DMS53 treated with DMSO at 0.1 percent for 48 hours (cell line): ENCODE measurements around the gene FGFR3.

ENCODE experiments used
- DNase-seq: peaks from one replicate; lab custom pipeline; 2025; ENCODE audit not compliant: unreplicated experiment; lab: John Stamatoyannopoulos, UW

Gene FGFR3

DNA sequence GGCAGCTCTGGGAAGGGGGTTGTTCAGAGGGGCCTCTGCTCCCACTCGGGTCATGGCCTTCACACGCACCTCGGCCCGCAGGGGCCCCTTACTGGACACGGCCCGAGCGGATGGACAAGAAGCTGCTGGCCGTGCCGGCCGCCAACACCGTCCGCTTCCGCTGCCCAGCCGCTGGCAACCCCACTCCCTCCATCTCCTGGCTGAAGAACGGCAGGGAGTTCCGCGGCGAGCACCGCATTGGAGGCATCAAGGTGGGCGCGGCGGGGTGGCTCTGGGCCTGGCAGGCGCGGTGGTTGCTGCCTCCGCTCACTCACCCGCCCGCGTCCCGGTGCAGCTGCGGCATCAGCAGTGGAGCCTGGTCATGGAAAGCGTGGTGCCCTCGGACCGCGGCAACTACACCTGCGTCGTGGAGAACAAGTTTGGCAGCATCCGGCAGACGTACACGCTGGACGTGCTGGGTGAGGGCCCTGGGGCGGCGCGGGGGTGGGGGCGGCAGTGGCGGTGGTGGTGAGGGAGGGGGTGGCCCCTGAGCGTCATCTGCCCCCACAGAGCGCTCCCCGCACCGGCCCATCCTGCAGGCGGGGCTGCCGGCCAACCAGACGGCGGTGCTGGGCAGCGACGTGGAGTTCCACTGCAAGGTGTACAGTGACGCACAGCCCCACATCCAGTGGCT lies 8.3 kb downstream of the FGFR3 start:
- DNase-seq = no peak

DNA sequence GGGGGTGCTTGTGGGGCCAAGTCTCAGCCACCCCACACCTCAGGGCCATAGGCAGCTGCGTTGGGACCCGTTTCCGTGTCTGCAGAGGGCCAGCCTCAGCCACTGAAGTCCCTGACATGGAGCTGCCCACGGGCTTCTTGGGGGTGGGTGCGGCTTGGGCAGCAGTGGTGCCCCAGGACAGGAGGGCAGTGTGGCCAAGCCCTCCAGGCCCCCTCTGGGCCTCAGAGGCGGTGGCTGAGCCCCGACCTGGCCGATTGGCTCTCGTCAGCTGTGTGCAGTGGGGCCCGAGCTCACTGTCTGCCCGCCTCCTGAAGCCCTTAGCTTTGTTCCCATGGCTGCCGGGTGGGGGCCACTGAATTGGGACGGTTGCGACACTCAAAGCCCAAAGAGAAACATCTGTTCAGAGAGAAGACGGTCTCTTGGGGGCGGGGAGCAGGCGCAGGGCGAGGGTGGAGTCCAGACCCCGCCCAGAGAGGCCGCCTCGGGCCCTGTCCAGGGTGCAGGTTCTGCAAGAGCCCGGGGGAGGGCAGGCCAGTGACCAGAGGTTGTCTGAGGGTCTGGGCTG lies 9.1 kb downstream of the FGFR3 start:
- DNase-seq = no peak

DNA sequence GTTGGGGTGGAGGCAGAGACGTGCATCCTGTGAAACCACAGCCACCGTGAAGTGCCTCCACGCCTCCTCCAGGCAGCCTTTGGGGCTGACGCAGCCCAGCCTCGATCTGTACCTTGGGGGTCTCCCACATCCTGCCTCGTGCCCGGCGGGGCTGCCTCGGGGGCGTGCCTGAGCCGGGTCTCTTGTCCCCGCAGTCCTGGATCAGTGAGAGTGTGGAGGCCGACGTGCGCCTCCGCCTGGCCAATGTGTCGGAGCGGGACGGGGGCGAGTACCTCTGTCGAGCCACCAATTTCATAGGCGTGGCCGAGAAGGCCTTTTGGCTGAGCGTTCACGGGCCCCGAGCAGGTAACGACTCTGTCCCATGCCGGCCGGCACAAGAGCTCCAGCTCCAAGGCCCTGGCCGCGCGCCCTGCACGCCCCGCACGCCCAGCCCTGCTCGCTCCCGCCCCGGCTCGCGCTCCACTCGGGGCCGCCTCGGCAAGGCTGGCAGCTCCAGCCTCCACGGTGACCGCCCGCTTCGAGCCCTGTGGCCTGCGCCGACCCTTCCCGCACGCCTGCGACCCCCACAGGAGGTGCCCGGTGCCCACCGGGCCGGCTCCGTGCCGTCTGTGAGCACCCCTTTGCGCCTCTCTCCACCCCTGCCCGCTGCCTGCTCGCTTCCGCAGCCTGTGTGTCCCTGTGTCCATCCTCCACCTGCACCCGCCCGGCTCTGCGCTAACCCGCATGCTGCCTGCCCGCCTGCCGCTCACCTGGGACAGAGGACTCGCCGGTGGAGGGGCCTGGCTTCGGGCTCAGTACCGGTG lies 9.8 kb downstream of the FGFR3 start:
- DNase-seq = no peak

- DNase-seq = no peak
Measured at GRCh38 chr4:1803523-1804423, 10.7 kb downstream of the FGFR3 start.

- DNase-seq = no peak
Measured at GRCh38 chr4:1804638-1805492, 11.8 kb downstream of the FGFR3 start.

DNA sequence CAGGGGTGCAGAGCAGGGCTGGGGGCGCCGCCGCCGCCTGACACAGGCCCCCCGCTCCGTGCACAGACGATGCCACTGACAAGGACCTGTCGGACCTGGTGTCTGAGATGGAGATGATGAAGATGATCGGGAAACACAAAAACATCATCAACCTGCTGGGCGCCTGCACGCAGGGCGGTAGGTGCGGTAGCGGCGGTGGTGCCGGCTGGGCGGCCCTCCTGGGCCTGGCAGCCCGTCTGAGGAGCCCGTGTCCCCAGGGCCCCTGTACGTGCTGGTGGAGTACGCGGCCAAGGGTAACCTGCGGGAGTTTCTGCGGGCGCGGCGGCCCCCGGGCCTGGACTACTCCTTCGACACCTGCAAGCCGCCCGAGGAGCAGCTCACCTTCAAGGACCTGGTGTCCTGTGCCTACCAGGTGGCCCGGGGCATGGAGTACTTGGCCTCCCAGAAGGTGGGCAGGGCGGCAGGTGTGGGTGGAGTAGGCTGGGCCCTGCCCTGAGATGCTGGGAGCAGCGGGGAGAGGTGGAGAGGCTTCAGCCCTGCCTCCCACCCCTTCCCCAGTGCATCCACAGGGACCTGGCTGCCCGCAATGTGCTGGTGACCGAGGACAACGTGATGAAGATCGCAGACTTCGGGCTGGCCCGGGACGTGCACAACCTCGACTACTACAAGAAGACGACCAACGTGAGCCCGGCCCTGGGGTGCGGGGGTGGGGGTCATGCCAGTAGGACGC lies 12.6 kb downstream of the FGFR3 start:
- DNase-seq = no peak

DNA sequence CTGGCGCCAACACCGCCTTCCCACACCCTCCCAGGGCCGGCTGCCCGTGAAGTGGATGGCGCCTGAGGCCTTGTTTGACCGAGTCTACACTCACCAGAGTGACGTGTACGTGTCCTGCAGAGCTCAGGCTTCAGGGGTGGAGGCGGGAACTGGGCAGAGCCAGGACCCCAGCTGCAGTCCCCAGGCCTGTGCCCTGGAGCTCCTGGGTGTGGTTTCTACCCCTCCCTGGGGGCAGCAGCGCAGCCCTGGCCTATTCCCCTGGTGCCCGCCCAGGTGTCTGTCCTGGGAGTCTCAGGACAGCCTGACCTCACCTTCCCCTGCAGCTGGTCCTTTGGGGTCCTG lies 13.1 kb downstream of the FGFR3 start:
- no peak for DNase-seq

DNA sequence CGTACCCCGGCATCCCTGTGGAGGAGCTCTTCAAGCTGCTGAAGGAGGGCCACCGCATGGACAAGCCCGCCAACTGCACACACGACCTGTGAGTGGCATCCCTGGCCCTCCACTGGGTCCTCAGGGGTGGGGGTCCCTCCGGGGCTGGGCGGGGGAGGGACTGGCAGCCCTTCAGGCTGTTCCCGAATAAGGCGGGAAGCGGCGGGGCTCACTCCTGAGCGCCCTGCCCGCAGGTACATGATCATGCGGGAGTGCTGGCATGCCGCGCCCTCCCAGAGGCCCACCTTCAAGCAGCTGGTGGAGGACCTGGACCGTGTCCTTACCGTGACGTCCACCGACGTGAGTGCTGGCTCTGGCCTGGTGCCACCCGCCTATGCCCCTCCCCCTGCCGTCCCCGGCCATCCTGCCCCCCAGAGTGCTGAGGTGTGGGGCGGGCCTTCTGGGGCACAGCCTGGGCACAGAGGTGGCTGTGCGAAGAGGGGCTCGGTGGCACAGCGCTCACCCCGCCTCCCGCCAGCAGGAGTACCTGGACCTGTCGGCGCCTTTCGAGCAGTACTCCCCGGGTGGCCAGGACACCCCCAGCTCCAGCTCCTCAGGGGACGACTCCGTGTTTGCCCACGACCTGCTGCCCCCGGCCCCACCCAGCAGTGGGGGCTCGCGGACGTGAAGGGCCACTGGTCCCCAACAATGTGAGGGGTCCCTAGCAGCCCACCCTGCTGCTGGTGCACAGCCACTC lies 13.7 kb downstream of the FGFR3 start:
- no peak for DNase-seq

GRCh38 chr4:1807332-1807777 lies 14.3 kb downstream of the FGFR3 start:
- DNase-seq = no peak

GRCh38 chr4:1808396-1808795 lies 15.3 kb downstream of the FGFR3 start:
- DNase-seq = no peak

- DNase-seq = no peak
Measured at GRCh38 chr4:1808851-1809753, 16.0 kb downstream of the FGFR3 start.

DNA sequence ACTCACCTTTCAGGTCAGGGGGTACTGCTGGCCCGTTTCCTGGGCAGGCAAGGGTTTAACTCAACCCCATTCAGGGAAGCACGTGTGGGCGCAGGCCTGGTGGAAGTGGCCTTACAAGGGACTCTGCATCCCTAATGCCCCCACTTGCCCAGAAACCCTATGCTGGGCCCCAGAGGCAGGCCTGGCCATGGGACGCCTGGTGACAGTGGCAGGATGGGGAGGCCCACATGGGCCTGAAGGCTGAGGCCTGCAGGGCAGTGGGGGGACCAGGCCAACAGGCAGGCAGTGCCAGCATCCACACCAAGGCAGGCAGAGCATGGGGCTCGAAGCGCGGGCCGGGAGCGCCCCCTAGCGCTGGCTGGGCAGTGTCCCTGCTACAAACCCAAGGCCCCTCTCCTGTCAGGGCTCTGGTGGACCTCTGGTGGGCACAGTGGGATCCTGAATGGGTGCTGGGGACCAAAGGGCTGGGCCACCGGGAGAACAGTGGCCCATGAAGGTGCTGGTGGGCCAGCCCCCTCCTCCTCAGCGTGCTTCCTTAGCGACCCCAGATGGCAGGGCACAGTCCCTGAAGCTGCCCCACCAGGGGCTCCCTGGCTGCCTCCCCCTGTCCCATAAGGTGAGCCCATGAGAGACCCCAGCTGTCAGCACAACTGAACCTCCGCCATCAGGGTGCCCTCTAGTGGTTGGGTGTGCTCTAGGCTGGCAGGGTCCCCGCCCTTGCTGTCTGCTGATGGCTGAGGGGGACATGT lies 16.8 kb downstream of the FGFR3 start:
- peak; percentile 68 for DNase-seq

DNA sequence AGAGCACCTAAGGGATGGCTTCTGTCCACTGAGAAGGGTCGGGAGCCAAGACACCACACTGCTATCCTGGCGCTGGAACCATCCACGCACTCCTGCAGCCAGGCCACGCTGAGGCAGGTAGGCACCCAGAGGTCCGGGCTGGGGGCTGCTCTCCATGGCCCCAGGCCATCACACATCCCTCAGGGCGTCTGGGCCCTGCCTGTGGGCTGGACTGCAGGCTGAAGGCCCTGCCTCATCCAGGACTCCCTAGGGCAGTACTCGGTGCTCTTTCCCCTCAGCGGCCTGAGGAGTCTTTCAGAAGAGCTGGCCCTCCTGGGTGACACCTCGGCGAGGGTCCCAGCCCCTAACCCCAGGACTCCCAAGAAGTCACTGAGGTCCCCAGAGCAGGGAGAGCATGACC lies 17.7 kb downstream of the FGFR3 start:
- DNase-seq = no peak

DNA sequence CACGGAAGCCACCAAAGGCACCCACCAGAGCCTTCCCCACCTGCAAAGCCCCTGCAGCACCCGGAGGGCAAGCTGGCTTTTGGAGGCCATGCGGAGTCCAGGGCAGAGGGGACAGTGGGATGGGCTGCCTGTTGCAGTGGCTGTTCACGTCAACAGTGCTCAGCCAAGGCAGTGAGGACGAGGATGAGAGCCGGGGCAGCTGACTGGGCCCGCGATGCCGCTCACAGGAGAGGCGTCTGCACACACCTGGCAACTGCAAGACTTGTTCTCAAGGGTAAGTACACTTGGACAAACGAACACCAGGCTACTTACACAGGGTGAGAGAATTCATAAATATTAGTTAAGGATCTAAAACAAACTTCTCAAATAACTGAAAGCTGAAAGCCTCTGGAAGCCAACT lies 19.6 kb downstream of the FGFR3 start:
- no peak for DNase-seq

DNA sequence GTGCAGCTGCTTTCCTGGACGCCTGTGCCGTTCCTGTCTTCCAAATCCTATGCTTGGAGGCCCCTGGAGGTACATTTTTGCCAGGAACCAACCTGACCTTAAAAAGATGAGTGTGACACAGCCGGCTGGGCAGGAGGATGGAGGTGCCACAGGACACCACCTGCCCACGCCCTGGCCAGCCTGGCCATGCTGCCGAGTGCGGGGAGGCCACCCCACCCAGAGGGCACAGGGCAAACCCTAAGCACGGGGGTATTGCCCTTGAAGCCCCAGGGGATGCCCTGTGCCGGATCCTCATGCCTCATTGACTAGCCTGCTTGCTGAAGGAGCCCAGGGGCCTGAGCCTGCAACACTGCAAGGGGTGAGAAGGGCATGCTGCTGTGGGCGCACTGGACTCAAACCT lies 20.1 kb downstream of the FGFR3 start:
- DNase-seq = no peak

DNA sequence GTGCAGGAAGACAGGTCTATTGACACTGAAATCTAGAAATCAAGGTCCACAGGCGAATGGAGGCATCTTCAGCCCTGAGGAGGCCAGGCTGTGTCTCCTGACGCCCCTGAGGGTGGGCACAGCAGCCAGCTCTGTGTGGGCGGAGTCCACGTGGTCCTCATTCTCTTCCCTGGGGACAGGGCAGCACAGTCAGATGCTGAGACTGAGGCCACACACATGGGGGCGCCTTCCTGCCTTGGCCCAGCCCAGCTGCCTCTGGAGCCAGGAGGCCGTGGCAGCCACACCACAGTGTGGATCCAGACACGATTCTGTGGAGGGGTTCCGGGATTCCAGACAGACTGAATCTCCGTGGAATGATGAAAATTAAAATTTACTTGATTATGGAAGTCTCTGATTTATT lies 20.8 kb downstream of the FGFR3 start:
- DNase-seq = no peak

DNA sequence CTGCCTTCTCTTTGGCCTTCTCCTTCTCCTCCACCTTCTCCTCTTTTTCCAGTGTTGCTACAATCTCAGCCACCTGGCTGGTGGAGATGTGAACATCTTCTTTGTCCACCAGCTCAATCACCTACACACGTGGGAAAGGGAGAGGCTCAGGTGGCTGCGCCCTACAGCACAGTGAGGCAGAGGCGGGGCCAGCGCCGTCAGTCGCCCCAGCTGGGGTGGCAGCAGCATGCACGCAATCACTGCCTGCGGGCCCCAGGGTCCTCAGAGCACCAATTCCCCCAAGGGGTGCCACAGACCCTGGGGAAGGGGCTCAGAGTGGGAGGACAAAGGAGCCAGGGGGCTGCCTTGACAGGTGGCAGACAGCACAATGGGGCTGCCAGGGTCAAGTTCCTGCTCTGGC lies 21.4 kb downstream of the FGFR3 start:
- DNase-seq = no peak
